Large intestine (tissue), 3 donors: ENCODE results near the gene SLC9A1. TPM values are rescaled to one million over a fixed set of nuclear protein-coding genes. Genes with fewer than 3 reads are reported as not detected.

Source experiments
- DNase-seq, 2 donors: peaks; one replicate each; pipeline versions ENCODE4 v3.0.0 to v3.0.0-alpha.2; 2013
- H3K27ac ChIP-seq: one replicate; pipeline ENCODE4 v1.5.1; 2013; ENCODE audit warnings: low read length
- H3K27me3 ChIP-seq: 2 replicates; pipeline ENCODE4 v1.6.1; 2013; ENCODE audit warnings: low read length; ENCODE audit not compliant: control insufficient read depth, insufficient read depth
- H3K36me3 ChIP-seq: 2 replicates; pipeline ENCODE4 v1.6.1; 2013; ENCODE audit warnings: low read length; ENCODE audit not compliant: control insufficient read depth, insufficient read depth
- H3K4me1 ChIP-seq: one replicate; pipeline ENCODE4 v1.6.1; 2013; ENCODE audit warnings: low read length; ENCODE audit not compliant: control insufficient read depth, insufficient read depth
- H3K4me3 ChIP-seq: one replicate; pipeline ENCODE4 v1.5.1; 2013; ENCODE audit warnings: low read length
- H3K9me3 ChIP-seq: one replicate; pipeline ENCODE4 v1.6.1; 2013; ENCODE audit warnings: mild to moderate bottlenecking, low read depth, low read length, moderate library complexity; ENCODE audit not compliant: control insufficient read depth
- WGBS: methylation state at CpG from one replicate; pipeline ENCODE4 v1.1.5; 2013; ENCODE audit warnings: low lambda C conversion rate; ENCODE audit not compliant: insufficient coverage; 5-methylcytosine and 5-hydroxymethylcytosine counted together
- polyA plus RNA-seq: library from polyadenylated mRNA; unstranded; fragments of 120-200 nt; gene quantifications from one replicate; pipeline ENCODE4 v1.2.1, GENCODE V29; 2013

Gene SLC9A1
- polyA plus RNA-seq, 1 donor, result 21.5 TPM

- H3K36me3 ChIP-seq, result no peaks in the 10 kb centered on the region
- H3K4me3 ChIP-seq, result peak overlapping the region; percentile 13
- peaks cover 29% of the 10 kb centered on the region for H3K4me1 ChIP-seq
- DNase-seq, result no peak
- no peaks in the 10 kb centered on the region for H3K9me3 ChIP-seq
- H3K27me3 ChIP-seq, result no peaks in the 10 kb centered on the region
- H3K27ac ChIP-seq, result no peak overlapping the region
- WGBS, result no CpG with 5 or more reads among the region's 2 CpGs
Observed at GRCh38 chr1:27152829-27153548, 1.9 kb downstream of the SLC9A1 start.

- peak overlapping the region; percentile 13 for H3K4me3 ChIP-seq
Observed at GRCh38 chr1:27152004-27152828, 2.7 kb downstream of the SLC9A1 start.

GRCh38 chr1:27150641-27151040 is 4.3 kb downstream of the SLC9A1 start:
- Histone ChIP-seq H3K27ac (no peak overlapping the region), H3K4me3 (no peak overlapping the region), H3K36me3 (no peaks in the 10 kb centered on the region), H3K27me3 (no peaks in the 10 kb centered on the region), H3K9me3 (no peaks in the 10 kb centered on the region), H3K4me1 (peaks cover 32% of the 10 kb centered on the region)
- WGBS, result no CpG with 5 or more reads among the region's 3 CpGs
- DNase-seq, result no peak

More at GRCh38 chr1:27152004-27152828, 2.7 kb downstream of the SLC9A1 start:
- Histone ChIP-seq H3K27me3 (no peaks in the 10 kb centered on the region), H3K27ac (no peak overlapping the region), H3K36me3 (no peaks in the 10 kb centered on the region), H3K9me3 (no peaks in the 10 kb centered on the region), H3K4me1 (peaks cover 29% of the 10 kb centered on the region)
- no CpG with 5 or more reads among the region's 7 CpGs for WGBS
- DNase-seq, result no peak

- no peak for DNase-seq
- Histone ChIP-seq H3K4me1 (peaks cover 34% of the 10 kb centered on the region), H3K27ac (no peak overlapping the region), H3K4me3 (no peak overlapping the region), H3K36me3 (no peaks in the 10 kb centered on the region), H3K9me3 (no peaks in the 10 kb centered on the region), H3K27me3 (no peaks in the 10 kb centered on the region)
- 100% methylated on average over 1 of the region's 3 CpGs for WGBS
Observed at GRCh38 chr1:27150183-27150582, 4.7 kb downstream of the SLC9A1 start.

GRCh38 chr1:27149762-27150113 is 5.2 kb downstream of the SLC9A1 start:
- WGBS, result no CpG with 5 or more reads among the region's 4 CpGs
- Histone ChIP-seq H3K9me3 (no peaks in the 10 kb centered on the region), H3K27me3 (no peaks in the 10 kb centered on the region), H3K36me3 (no peaks in the 10 kb centered on the region), H3K27ac (no peak overlapping the region), H3K4me1 (peaks cover 38% of the 10 kb centered on the region), H3K4me3 (no peak overlapping the region)
- no peak for DNase-seq

- Histone ChIP-seq H3K4me1 (peaks cover 40% of the 10 kb centered on the region), H3K27ac (no peak overlapping the region)
- no peak for DNase-seq
Observed at GRCh38 chr1:27149084-27149761, 5.7 kb downstream of the SLC9A1 start.

GRCh38 chr1:27148591-27148990 is 6.3 kb downstream of the SLC9A1 start:
- no peak for DNase-seq
- H3K4me3 ChIP-seq, result no peak overlapping the region
- H3K9me3 ChIP-seq, result no peaks in the 10 kb centered on the region
- H3K27ac ChIP-seq, result no peak overlapping the region
- H3K36me3 ChIP-seq, result no peaks in the 10 kb centered on the region
- no peaks in the 10 kb centered on the region for H3K27me3 ChIP-seq
- WGBS, result no CpG with 5 or more reads among the region's 2 CpGs
- H3K4me1 ChIP-seq, result peaks cover 40% of the 10 kb centered on the region

More at GRCh38 chr1:27149084-27149761, 5.7 kb downstream of the SLC9A1 start:
- no CpG with 5 or more reads among the region's 8 CpGs for WGBS
- Histone ChIP-seq H3K36me3 (no peaks in the 10 kb centered on the region), H3K9me3 (no peaks in the 10 kb centered on the region), H3K27me3 (no peaks in the 10 kb centered on the region), H3K4me3 (no peak overlapping the region)

GRCh38 chr1:27147842-27148518 is 6.9 kb downstream of the SLC9A1 start:
- Histone ChIP-seq H3K4me1 (peaks cover 39% of the 10 kb centered on the region), H3K27me3 (no peaks in the 10 kb centered on the region), H3K9me3 (no peaks in the 10 kb centered on the region)

GRCh38 chr1:27145934-27146354 is 9.0 kb downstream of the SLC9A1 start:
- Histone ChIP-seq H3K27me3 (no peaks in the 10 kb centered on the region), H3K9me3 (no peaks in the 10 kb centered on the region), H3K27ac (peak overlapping the region; percentile 32), H3K36me3 (no peaks in the 10 kb centered on the region), H3K4me1 (peaks cover 30% of the 10 kb centered on the region), H3K4me3 (no peak overlapping the region)
- 100% methylated on average over 1 of the region's 7 CpGs for WGBS
- peak in 1 of 2 donors; percentile 18 for DNase-seq

More at GRCh38 chr1:27147842-27148518, 6.9 kb downstream of the SLC9A1 start:
- Histone ChIP-seq H3K27ac (no peak overlapping the region), H3K4me3 (no peak overlapping the region), H3K36me3 (no peaks in the 10 kb centered on the region)
- no CpG with 5 or more reads among the region's 1 CpG for WGBS
- DNase-seq, result no peak
